HL-60 (cell line): ENCODE data around the gene SMAD5.

Experiments used
- DNase-seq, 2 experiments: peaks; one replicate each; pipeline ENCODE4 v3.0.0-alpha.2; 2010 to 2020; ENCODE audit warnings: low read depth in 1 of 2, low spot score in 1 of 2
- H3K27ac ChIP-seq: fragments of 250-450 bp; sonication (Bioruptor Pico); replicated peaks from 2 replicates; pipeline ENCODE4 v1.5.1; 2020; ENCODE audit warnings: mild to moderate bottlenecking, moderate library complexity
- H3K27me3 ChIP-seq: fragments of 250-450 bp; sonication (Bioruptor Pico); 2 replicates; pipeline ENCODE4 v1.5.1; 2021; ENCODE audit warnings: mild to moderate bottlenecking, moderate library complexity; ENCODE audit not compliant: insufficient read depth, poor library complexity, severe bottlenecking
- H3K4me3 ChIP-seq: replicated peaks from 2 replicates; pipeline ENCODE4 v1.5.1; 2011; ENCODE audit warnings: mild to moderate bottlenecking, control low read depth, low read length; ENCODE audit not compliant: insufficient read depth
- CTCF ChIP-seq: IDR thresholded peaks from one replicate; pipeline ENCODE4 v1.5.1; 2011; ENCODE audit warnings: low read length, control low read depth, inconsistent platforms; ENCODE audit not compliant: insufficient read depth
- GABPA ChIP-seq: IDR thresholded peaks from 2 replicates; pipeline ENCODE4 v1.6.1; 2012; ENCODE audit warnings: low read depth
- POLR2AphosphoS5 ChIP-seq: IDR thresholded peaks from 2 replicates; pipeline ENCODE4 v1.6.1; 2012; ENCODE audit warnings: low read depth
- REST ChIP-seq: IDR thresholded peaks from 2 replicates; pipeline ENCODE4 v1.6.1; 2012; ENCODE audit warnings: low read depth; ENCODE audit not compliant: insufficient replicate concordance
- SPI1 ChIP-seq: IDR thresholded peaks from 2 replicates; pipeline ENCODE4 v1.6.1; 2012; ENCODE audit warnings: low read depth, mild to moderate bottlenecking, borderline replicate concordance

Gene SMAD5

GRCh38 chr5:136114414-136115125, 18.1 kb upstream of the SMAD5 start:
- TF ChIP-seq SPI1 (no peak), GABPA (no peak), CTCF (no peak), POLR2AphosphoS5 (no peak), REST (no peak)
- Histone ChIP-seq H3K27ac (no peak overlapping the region), H3K4me3 (no peak overlapping the region), H3K27me3 (no peaks in the 10 kb centered on the region)
- no peak for DNase-seq

GRCh38 chr5:136115183-136115865, 17.3 kb upstream of the SMAD5 start:
- TF ChIP-seq POLR2AphosphoS5 (no peak), SPI1 (no peak), CTCF (no peak), REST (no peak), GABPA (no peak)
- DNase-seq: no peak
- H3K27me3 ChIP-seq: no peaks in the 10 kb centered on the region

GRCh38 chr5:136120529-136120928, 12.1 kb upstream of the SMAD5 start:
- TF ChIP-seq CTCF: no peak
- TF ChIP-seq REST: no peak
- no peak for TF ChIP-seq SPI1
- no peak for TF ChIP-seq GABPA
- no peak for TF ChIP-seq POLR2AphosphoS5
- H3K27me3 ChIP-seq: no peaks in the 10 kb centered on the region
- DNase-seq: no peak
- H3K27ac ChIP-seq: no peak overlapping the region
- H3K4me3 ChIP-seq: no peak overlapping the region

More at GRCh38 chr5:136115183-136115865, 17.3 kb upstream of the SMAD5 start:
- H3K4me3 ChIP-seq: no peak overlapping the region
- no peak overlapping the region for H3K27ac ChIP-seq
